Measurements from ENCODE around the gene FAF1. TPM values are rescaled to one million over a fixed set of nuclear protein-coding genes. Genes with fewer than 3 reads are reported as not detected.

The FAF1 gene
- total and polyA plus RNA-seq, 9 of the 15 experiments (the other 6 are each of a cell fraction or from before 2014, with no cell fraction given): 48.7 to 225 (median 118) TPM

GRCh38 chr1:50959303-50959912, 659 bp downstream of the FAF1 start (continued):
- TF ChIP-seq CBX3 (IDR thresholded peaks at IDR 0.05; ENCODE audit: borderline replicate concordance in 1 of 2, low read length in 2 of 2) (no peak), FOXJ2 (tag; IDR thresholded peaks at IDR 0.05) (no peak), CREM (IDR thresholded peaks at IDR 0.05; ENCODE audit: low read depth) (no peak), NR2C1 (IDR thresholded peaks at IDR 0.05) (peak; percentile 34; the same call in 1 of the 2 replicates), NR2C1 (tag; IDR thresholded peaks at IDR 0.05) (no peak), RNF2 (IDR thresholded peaks at IDR 0.05) (peak; percentile 18; the same call in 1 of the 2 replicates), PREB (CRISPR knock-in tag; IDR thresholded peaks at IDR 0.05) (no peak), ZNF277 (CRISPR knock-in tag; IDR thresholded peaks at IDR 0.05; ENCODE audit: borderline replicate concordance) (no peak), ZBTB49 (CRISPR knock-in tag; IDR thresholded peaks at IDR 0.05; ENCODE audit: borderline replicate concordance) (no peak), ZNF512 (tag; IDR thresholded peaks at IDR 0.05) (no peak), KAT8 (IDR thresholded peaks at IDR 0.05; ENCODE audit: low read depth) (no peak), HDGF (IDR thresholded peaks at IDR 0.05) (peak; percentile 88), ERF (CRISPR knock-in tag; IDR thresholded peaks at IDR 0.05) (0 out of 2 replicates have a peak, but pooled peaks have one; percentile 4), ZNF224 (CRISPR knock-in tag; IDR thresholded peaks at IDR 0.05) (no peak), RERE (CRISPR knock-in tag; IDR thresholded peaks at IDR 0.05; ENCODE audit: borderline replicate concordance) (no peak), BRD9 (IDR thresholded peaks at IDR 0.05; ENCODE audit: low read depth, partially characterized antibody) (peak; percentile 50), XRCC5 (IDR thresholded peaks at IDR 0.05; ENCODE audit: low read depth, low read length) (no peak)

Measured in K562 (cell line).